Neural progenitor cell (in vitro differentiated cells): ENCODE data around the gene SLC31A2. TPM values are rescaled to one million over a fixed set of nuclear protein-coding genes. Genes with fewer than 3 reads are reported as not detected.
A peak's percentile ranks its signal among the peaks of the same experiment; 100 is the strongest.
"Not testable (repeated sequence)": the region's sequence is repeated elsewhere in the genome, so short reads cannot be mapped to it uniquely, and the experiment has no call there.

Experiments
- DNase-seq: peaks from one replicate; pipeline ENCODE4 v3.0.0-alpha.2; 2016; ENCODE audit warnings: low spot score
- H2AFZ ChIP-seq: fragments of 200-600 bp; sonication (generic); replicated peaks from 2 replicates; pipeline ENCODE4 v1.6.1; 2016; ENCODE audit warnings: antibody characterized with exemption
- H3F3A ChIP-seq: fragments of 200-600 bp; sonication (generic); 2 replicates; pipeline ENCODE4 v1.6.1; 2016; ENCODE audit warnings: antibody characterized with exemption, low read depth
- H3K27ac ChIP-seq: fragments of 200-600 bp; sonication (generic); 2 replicates; pipeline ENCODE4 v1.5.1; 2016; ENCODE audit warnings: mild to moderate bottlenecking
- H3K27me3 ChIP-seq: fragments of 200-600 bp; sonication (generic); 2 replicates; pipeline ENCODE4 v1.6.1; 2016; ENCODE audit warnings: mild to moderate bottlenecking, moderate library complexity
- H3K36me3 ChIP-seq: fragments of 200-600 bp; sonication (generic); 2 replicates; pipeline ENCODE4 v1.5.1; 2016
- H3K4me1 ChIP-seq: fragments of 200-600 bp; sonication (generic); 2 replicates; pipeline ENCODE4 v1.6.1; 2016; ENCODE audit warnings: mixed run types
- H3K4me2 ChIP-seq: fragments of 200-600 bp; sonication (generic); 2 replicates; pipeline ENCODE4 v1.6.1; 2016
- H3K4me3 ChIP-seq: fragments of 200-600 bp; sonication (generic); 2 replicates; pipeline ENCODE4 v1.5.1; 2016
- H3K79me2 ChIP-seq: fragments of 200-600 bp; sonication (generic); 2 replicates; pipeline ENCODE4 v1.6.1; 2016; ENCODE audit warnings: low read depth
- H3K9ac ChIP-seq: fragments of 200-600 bp; sonication (generic); 2 replicates; pipeline ENCODE4 v1.6.1; 2016
- H3K9me3 ChIP-seq: fragments of 200-600 bp; sonication (generic); 2 replicates; pipeline ENCODE4 v1.5.1; 2016; ENCODE audit warnings: low read depth
- H4K20me1 ChIP-seq: fragments of 200-600 bp; sonication (generic); 2 replicates; pipeline ENCODE4 v1.6.1; 2016; ENCODE audit warnings: low read depth
- H3K27ac Mint-ChIP-seq: 3 replicates; pipeline ENCODE4 v1.8.0; 2021; ENCODE audit warnings: mixed read lengths
- H3K27me3 Mint-ChIP-seq: 2 replicates; pipeline ENCODE4 v1.8.0; 2022; ENCODE audit warnings: low read depth, mild to moderate bottlenecking, inconsistent platforms, moderate library complexity, mixed read lengths; ENCODE audit not compliant: insufficient read depth
- H3K36me3 Mint-ChIP-seq: 3 replicates; pipeline ENCODE4 v1.8.0; 2021; ENCODE audit warnings: mixed read lengths
- H3K4me1 Mint-ChIP-seq: 3 replicates; pipeline ENCODE4 v1.8.0; 2021; ENCODE audit warnings: mixed read lengths
- H3K4me3 Mint-ChIP-seq: 3 replicates; pipeline ENCODE4 v1.8.0; 2021; ENCODE audit warnings: mild to moderate bottlenecking, moderate library complexity, mixed read lengths
- H3K9me3 Mint-ChIP-seq: 3 replicates; pipeline ENCODE4 v1.8.0; 2020; ENCODE audit warnings: mixed read lengths
- CTCF ChIP-seq: fragments of 200-600 bp; sonication (generic); IDR thresholded peaks from 2 replicates; pipeline ENCODE4 v1.5.1; 2017; ENCODE audit warnings: antibody characterized with exemption, mild to moderate bottlenecking
- EZH2 ChIP-seq: fragments of 200-600 bp; sonication (generic); IDR thresholded peaks from 2 replicates; pipeline ENCODE4 v1.6.1; 2017; ENCODE audit warnings: antibody characterized with exemption, mild to moderate bottlenecking, moderate library complexity
- EZH2phosphoT487 ChIP-seq: fragments of 200-600 bp; sonication (generic); IDR thresholded peaks from 2 replicates; pipeline ENCODE4 v1.6.1; 2017; ENCODE audit warnings: antibody characterized with exemption
- total RNA-seq: library from RNA; depleted of rRNA; stranded (reverse); fragments of >200 nt; gene quantifications from 2 replicates; pipeline ENCODE4 v1.2.3, GENCODE V29; 2015; ENCODE audit warnings: low replicate concordance

The SLC31A2 gene
- total RNA-seq, 1 donor from 2014 or later = 0.34 TPM

- DNase-seq, H3K4me3 Mint-ChIP-seq, H3K9me3 Mint-ChIP-seq, H3K27ac Mint-ChIP-seq, H3K4me1 ChIP-seq, H3K9ac ChIP-seq, H3K4me2 ChIP-seq, H2AFZ ChIP-seq, H3K9me3 ChIP-seq, H3K27ac ChIP-seq, H3K36me3 ChIP-seq, H3K4me1 Mint-ChIP-seq, H3K27me3 Mint-ChIP-seq, H3F3A ChIP-seq, H4K20me1 ChIP-seq, H3K36me3 Mint-ChIP-seq, H3K4me3 ChIP-seq, H3K79me2 ChIP-seq, H3K27me3 ChIP-seq: not testable (repeated sequence)
- peak; percentile 27 for TF ChIP-seq CTCF
Measured at GRCh38 chr9:113112706-113113510, 37.9 kb upstream of the SLC31A2 start.

- not testable (repeated sequence) for H3K4me1 ChIP-seq, H3K4me1 Mint-ChIP-seq, H3K4me2 ChIP-seq, H3F3A ChIP-seq, H3K36me3 ChIP-seq, H3K9me3 ChIP-seq, H3K9me3 Mint-ChIP-seq, H3K27me3 Mint-ChIP-seq, H3K4me3 ChIP-seq, DNase-seq, H3K9ac ChIP-seq, H2AFZ ChIP-seq, H3K4me3 Mint-ChIP-seq, H4K20me1 ChIP-seq, H3K36me3 Mint-ChIP-seq, H3K27ac Mint-ChIP-seq, H3K27me3 ChIP-seq, H3K27ac ChIP-seq, H3K79me2 ChIP-seq
Measured at GRCh38 chr9:113118829-113119228, 32.0 kb upstream of the SLC31A2 start.

- H3K27ac Mint-ChIP-seq = no peak overlapping the region
- no peaks in the 10 kb centered on the region for H3K9me3 Mint-ChIP-seq
- Histone ChIP-seq H3K79me2 (no peaks in the 10 kb centered on the region), H3K4me1 (no peaks in the 10 kb centered on the region), H3K9me3 (no peaks in the 10 kb centered on the region), H3K27ac (no peak overlapping the region), H2AFZ (no peak overlapping the region), H3K9ac (no peak overlapping the region), H3K27me3 (peaks cover 6% of the 10 kb centered on the region), H3K4me3 (no peak overlapping the region), H3K36me3 (no peaks in the 10 kb centered on the region), H4K20me1 (no peaks in the 10 kb centered on the region), H3F3A (no peaks in the 10 kb centered on the region), H3K4me2 (no peak overlapping the region)
- no peak overlapping the region for H3K4me3 Mint-ChIP-seq
- no peak for DNase-seq
- peaks cover 19% of the 10 kb centered on the region for H3K27me3 Mint-ChIP-seq
- H3K4me1 Mint-ChIP-seq = no peaks in the 10 kb centered on the region
- no peaks in the 10 kb centered on the region for H3K36me3 Mint-ChIP-seq
- TF ChIP-seq EZH2 (no peak), CTCF (no peak), EZH2phosphoT487 (no peak)
Measured at GRCh38 chr9:113125386-113126035, 25.3 kb upstream of the SLC31A2 start.

GRCh38 chr9:113129466-113129865 lies 21.3 kb upstream of the SLC31A2 start:
- no peak for DNase-seq
- H3K4me1 ChIP-seq = no peaks in the 10 kb centered on the region
- Mint-ChIP-seq H3K27me3 (peaks cover 17% of the 10 kb centered on the region), H3K36me3 (no peaks in the 10 kb centered on the region), H3K27ac (no peak overlapping the region), H3K4me3 (no peak overlapping the region), H3K9me3 (no peaks in the 10 kb centered on the region), H3K4me1 (no peaks in the 10 kb centered on the region)
- H3K9ac ChIP-seq = no peak overlapping the region
- H3K4me3 ChIP-seq = no peak overlapping the region
- no peak overlapping the region for H3K27ac ChIP-seq
- no peaks in the 10 kb centered on the region for H3F3A ChIP-seq
- peaks cover 6% of the 10 kb centered on the region for H3K27me3 ChIP-seq
- no peaks in the 10 kb centered on the region for H3K9me3 ChIP-seq
- H3K79me2 ChIP-seq = no peaks in the 10 kb centered on the region
- no peaks in the 10 kb centered on the region for H3K36me3 ChIP-seq
- TF ChIP-seq CTCF (no peak), EZH2phosphoT487 (no peak), EZH2 (no peak)
- H4K20me1 ChIP-seq = no peaks in the 10 kb centered on the region
- H2AFZ ChIP-seq = no peak overlapping the region
- no peak overlapping the region for H3K4me2 ChIP-seq
